Measurements from ENCODE around the gene FHL2. TPM values are rescaled to one million over a fixed set of nuclear protein-coding genes. Genes with fewer than 3 reads are reported as not detected.

The FHL2 gene
- total and polyA plus RNA-seq, 2 donors (not counting 3 experiments of a cell fraction or from before 2014, with no cell fraction given): 197 to 491 TPM

GRCh38 chr2:105401867-105402266, 3.0 kb upstream of the FHL2 start:
- Histone ChIP-seq H3K27ac (ENCODE audit: insufficient read depth, low read depth, low read length) (no peak overlapping the region), H3K36me3 (ENCODE audit: control insufficient read depth in 2 of 2, extremely low read depth in 1 of 2, insufficient read depth in 2 of 2, low read length in 2 of 2) (no peaks in the 10 kb centered on the region), H3K79me2 (ENCODE audit: control insufficient read depth, insufficient read depth, low read length) (peaks cover 25% of the 10 kb centered on the region), H3K27me3 (ENCODE audit: control insufficient read depth in 2 of 2, insufficient read depth in 2 of 2, low read length in 2 of 2) (no peaks in the 10 kb centered on the region), H3K4me3 (replicated peaks in 1 of 3; ENCODE audit: insufficient read depth in 1 of 3, low read depth in 1 of 3, low read length in 3 of 3) (no peak overlapping the region), H3K9me1 (replicated peaks; ENCODE audit: control insufficient read depth, extremely low read depth, insufficient read depth, low read length) (no peaks in the 10 kb centered on the region), H3K9me3 (replicated peaks; ENCODE audit: control insufficient read depth, insufficient read depth, low read length) (no peaks in the 10 kb centered on the region), H3K9ac (replicated peaks; ENCODE audit: extremely low read depth, insufficient read depth, low read length) (no peak overlapping the region), H3K4me2 (ENCODE audit: insufficient read depth, low read length) (no peak overlapping the region), H3K4me1 (ENCODE audit: control insufficient read depth, extremely low read depth, insufficient read depth, low read length) (peaks cover 40% of the 10 kb centered on the region), H4K20me1 (replicated peaks; ENCODE audit: control insufficient read depth, extremely low read depth, insufficient read depth, low read length) (no peaks in the 10 kb centered on the region), H2AFZ (ENCODE audit: low read depth, low read length) (no peak overlapping the region)
- no TSS peak for BruUV-seq (replicated peaks)
- dilution Hi-C loops (cut with MboI; ENCODE audit: extremely low pct_ligation_motif_present, low sequenced_read_pairs): no loop called here
- DNase-seq (ENCODE audit: low read depth, low spot score) (no peak), FAIRE-seq (no peak)
- intact Hi-C loops (cut with micrococcal nuclease): no loop called here
- CTCF ChIA-PET: interaction anchor here (0.6 kb wide), 1 partner anchor 119 kb away, joined by 3 read pairs; no protein-coding TSS in a partner anchor
- TF ChIP-seq GATA2 (IDR thresholded peaks at IDR 0.05; ENCODE audit: insufficient read depth, insufficient read length, low read depth, low read length) (no peak), POLR2AphosphoS5 (IDR thresholded peaks at IDR 0.05; ENCODE audit: insufficient read depth, low read depth, low read length) (no peak), JUN (IDR thresholded peaks at IDR 0.05; ENCODE audit: borderline replicate concordance, insufficient read depth, insufficient read length, low read depth) (no peak), CTCF (IDR thresholded peaks at IDR 0.05; ENCODE audit: extremely low read depth in 1 of 2, insufficient read depth in 1 of 2, low read depth in 1 of 2, low read length in 2 of 2) (no peak), FOS (IDR thresholded peaks at IDR 0.05; ENCODE audit: borderline replicate concordance, insufficient read depth, low read length) (no peak), MAX (IDR thresholded peaks at IDR 0.05; ENCODE audit: insufficient read depth, insufficient read length) (no peak), POLR2A (IDR thresholded peaks at IDR 0.05; ENCODE audit: low read depth, low read length) (no peak), EZH2 (IDR thresholded peaks at IDR 0.05; ENCODE audit: borderline replicate concordance, low read depth, low read length, severe bottlenecking) (no peak), MYC (IDR thresholded peaks at IDR 0.05; ENCODE audit: low read depth, low read length) (no peak)
- POLR2A ChIA-PET: no interaction called here

Data from endothelial cell of umbilical vein (primary cell).